Right lobe of liver (tissue), 6 donors: ENCODE measurements around the gene IFNA13. TPM values are rescaled to one million over a fixed set of nuclear protein-coding genes. Genes with fewer than 3 reads are reported as not detected.

Experiments used
- ATAC-seq, 4 donors: fragments of 200-7000 bp; cut with Tn5 transposase; one replicate each; pipeline ENCODE4 v1.9.1; 2020; ENCODE audit warnings: mild to moderate bottlenecking in 4 of 4, moderate library complexity in 4 of 4
- DNase-seq, 3 donors: peaks; one replicate each; pipeline ENCODE4 v3.0.0-alpha.2; 2020
- H3K27ac ChIP-seq, 3 donors: fragments of 200-600 bp; one replicate each; pipeline ENCODE4 v1.8.0; 2022
- H3K27me3 ChIP-seq, 2 donors: fragments of 200-600 bp; one replicate each; pipeline ENCODE4 v1.8.0; 2022
- H3K36me3 ChIP-seq, 4 donors: fragments of 200-600 bp; sonication (generic) in 1 of 4; one replicate each; pipeline versions ENCODE4 v1.5.1 to v1.8.0; 2017 to 2022; ENCODE audit warnings: control low read depth in 1 of 4
- H3K4me1 ChIP-seq, 4 donors: fragments of 200-600 bp; sonication (generic) in 1 of 4; one replicate each; pipeline versions ENCODE4 v1.5.1 to v1.8.0; 2017 to 2022; ENCODE audit warnings: control low read depth in 1 of 4
- H3K4me3 ChIP-seq, 3 donors: fragments of 200-600 bp; one replicate each; pipeline ENCODE4 v1.8.0; 2022
- H3K9me3 ChIP-seq, 4 donors: fragments of 200-600 bp; sonication (generic) in 1 of 4; one replicate each; pipeline versions ENCODE4 v1.5.1 to v1.8.0; 2017 to 2022; ENCODE audit warnings: control low read depth in 1 of 4
- CTCF ChIP-seq, 4 donors: fragments of 200-600 bp in 3 of 4; fragments of 450-650 bp in 1 of 4; IDR thresholded peaks; one replicate each; pipeline versions ENCODE4 v1.5.1 to v1.8.0; 2016 to 2022; ENCODE audit warnings: antibody characterized with exemption in 4 of 4, mild to moderate bottlenecking in 2 of 4
- POLR2A ChIP-seq: fragments of 450-650 bp; IDR thresholded peaks from one replicate; pipeline ENCODE4 v1.6.1; 2017; ENCODE audit warnings: antibody characterized with exemption, mild to moderate bottlenecking
- WGBS: methylation state at CpG from one replicate; pipeline ENCODE4 v1.1.6; 2018; ENCODE audit warnings: low coverage, low lambda C conversion rate; ENCODE audit not compliant: insufficient coverage; ENCODE audit errors: missing lambda C conversion rate; 5-methylcytosine and 5-hydroxymethylcytosine counted together
- intact Hi-C, 2 donors: fragments of 100-400 bp; cut with DNase I; formaldehyde crosslinking; loops; one replicate each; pipeline versions ENCODE4 v1.11.2 to v1.14.1; 2022
- long read RNA-seq: library from polyadenylated mRNA; unstranded; transcript quantifications from one replicate; pipeline ENCODE4 v2.0.0, GENCODE V29; 2019
- total RNA-seq, 6 experiments: library from RNA; depleted of rRNA in 2 of 6; stranded (reverse); fragments of >200 nt in 2 of 6; fragmentation: NEBNext Ultra II Directional in 3 of 6; extraction: Animal tissue kit (Norgen Biotek cat#: 25700) in 3 of 6; gene quantifications; one replicate each; pipeline versions ENCODE4 v1.1.0 to v1.2.4, GENCODE V29; 2016 to 2023
- donor health status: DM: no; HTN: yes; CAD: no.
- donor health status: DM: no; HTN: no; CAD: no.
- donor health status: DM: no; HTN: no; CAD: no.
- donor health status: DM: no; HTN: yes; CAD: no.
- donor health status: DM: no; HTN: yes; CAD: no.

Gene IFNA13
- not detected for total RNA-seq
- long read RNA-seq: 0 reads

GRCh38 chr9:21367957-21368356, at the start of gene IFNA13:
IFNA13 (minus strand) TSS chr9:21368057; CDS start chr9:21368010, 47 bp downstream.
- ATAC-seq (no peak), DNase-seq (no peak)
- Histone ChIP-seq H3K27ac (no peak within 1 kb of the TSS), H3K4me1 (no peaks in the 10 kb centered on the region), H3K27me3 (no peaks in the 10 kb centered on the region), H3K9me3 (no peaks in the 10 kb centered on the region), H3K36me3 (no peaks in the 10 kb centered on the region), H3K4me3 (no peak within 1 kb of the TSS)
- WGBS: 58% methylated on average over 2 of the region's 3 CpGs
- TF ChIP-seq CTCF (IDR thresholded peaks at IDR 0.05): no peak
- TF ChIP-seq POLR2A: no peak
- intact Hi-C loops: no loop called here

- Histone ChIP-seq H3K36me3 (no peaks in the 10 kb centered on the region), H3K27ac (no peak overlapping the region), H3K27me3 (no peaks in the 10 kb centered on the region), H3K4me1 (no peaks in the 10 kb centered on the region), H3K9me3 (no peaks in the 10 kb centered on the region), H3K4me3 (no peak overlapping the region)
- DNase-seq (no peak), ATAC-seq (no peak)
- TF ChIP-seq POLR2A: no peak
- no peak for TF ChIP-seq CTCF (IDR thresholded peaks at IDR 0.05)
- WGBS: 55% methylated on average over 5 of the region's 5 CpGs
- intact Hi-C loops: no loop called here
Measured at GRCh38 chr9:21415493-21416267, 47.8 kb upstream of the IFNA13 start.

GRCh38 chr9:21414220-21414940, 46.5 kb upstream of the IFNA13 start:
- no peak overlapping the region for H3K4me3 ChIP-seq
- ATAC-seq: no peak
- H3K27ac ChIP-seq: no peak overlapping the region
- DNase-seq: no peak
- WGBS: 82% methylated on average over 2 of the region's 2 CpGs
- no peaks in the 10 kb centered on the region for H3K27me3 ChIP-seq
- H3K36me3 ChIP-seq: no peaks in the 10 kb centered on the region
- TF ChIP-seq CTCF (IDR thresholded peaks at IDR 0.05) (no peak), POLR2A (no peak)
- no peaks in the 10 kb centered on the region for H3K9me3 ChIP-seq
- intact Hi-C loops: no loop called here
- no peaks in the 10 kb centered on the region for H3K4me1 ChIP-seq

- TF ChIP-seq POLR2A: no peak
- peak in 2 of 4 donors; percentile 10 to 28 for TF ChIP-seq CTCF (IDR thresholded peaks at IDR 0.05)
- DNase-seq (no peak), ATAC-seq (peak; percentile 45 to 62 (median 56))
- no peaks in the 10 kb centered on the region for H3K9me3 ChIP-seq
- no peaks in the 10 kb centered on the region for H3K27me3 ChIP-seq
- intact Hi-C loops: no loop called here
- H3K4me3 ChIP-seq: no peak overlapping the region
- no peaks in the 10 kb centered on the region for H3K36me3 ChIP-seq
- 21% methylated on average over 5 of the region's 5 CpGs for WGBS
- H3K4me1 ChIP-seq: no peaks in the 10 kb centered on the region
- no peak overlapping the region for H3K27ac ChIP-seq
Measured at GRCh38 chr9:21413624-21414023, 45.8 kb upstream of the IFNA13 start.
